NCI-H345 (cell line): ENCODE measurements around the gene ESR1.

Experiments used
- DNase-seq: peaks from one replicate; lab custom pipeline; 2025; lab: John Stamatoyannopoulos, UW

Gene ESR1

GRCh38 chr6:152173957-152174356 is 366.5 kb downstream of the ESR1 start:
- DNase-seq, result no peak

- DNase-seq, result no peak
Measured at GRCh38 chr6:152176268-152176667, 368.8 kb downstream of the ESR1 start.
